SKM-1 (cell line): Measurements from ENCODE around the gene POGZ.
"Not testable (repeated sequence)": the region's sequence is repeated elsewhere in the genome, so short reads cannot be mapped to it uniquely, and the experiment has no call there.

Source experiments
- DNase-seq: peaks from one replicate; lab custom pipeline; 2025; ENCODE audit not compliant: unreplicated experiment; lab: John Stamatoyannopoulos, UW

The POGZ gene

DNA sequence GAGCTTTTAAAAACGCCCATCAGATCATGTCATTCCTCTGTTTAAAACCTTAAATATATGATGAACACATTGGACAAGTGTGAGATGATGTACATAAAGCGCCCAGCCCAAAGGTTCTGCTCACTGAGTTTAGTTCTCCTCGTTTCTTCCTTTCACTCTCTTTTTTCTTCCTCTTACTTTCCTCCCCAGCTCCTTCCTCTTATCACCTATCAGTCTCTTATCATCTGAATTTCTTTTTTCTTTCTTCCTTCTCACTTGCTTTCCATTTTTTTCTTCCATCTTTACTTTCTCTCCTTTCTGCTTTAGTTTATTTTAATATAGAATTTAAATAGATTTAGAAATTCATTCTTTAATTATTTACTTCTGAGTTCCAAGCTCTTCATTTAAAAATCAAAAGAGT is 17.8 kb upstream of the POGZ start:
- no peak for DNase-seq

DNA sequence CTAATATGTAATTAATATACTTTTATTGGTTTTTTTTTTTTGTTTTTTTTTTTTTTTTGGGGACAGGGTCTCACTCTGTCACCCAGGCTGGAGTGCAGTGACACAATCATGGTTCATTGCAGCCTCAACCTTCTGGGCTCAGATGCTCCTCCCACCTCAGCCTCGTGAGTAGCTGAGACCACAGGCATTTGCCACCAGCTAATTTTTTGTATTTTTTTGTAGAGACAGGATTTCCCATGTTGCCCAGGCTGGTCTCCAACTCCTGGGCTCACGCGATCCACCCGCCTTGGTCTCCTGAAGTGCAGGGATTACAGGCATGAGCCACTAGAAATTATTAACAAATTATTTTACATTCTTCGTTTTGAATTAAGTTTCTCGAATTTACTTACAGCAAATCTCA is 16.8 kb upstream of the POGZ start:
- DNase-seq = no peak

- DNase-seq = no peak
These were observed 15.9 kb upstream of the POGZ start for GRCh38 chr1:151475175-151475574.

- no peak for DNase-seq
These were observed 15.5 kb upstream of the POGZ start for GRCh38 chr1:151474745-151475144.

DNA sequence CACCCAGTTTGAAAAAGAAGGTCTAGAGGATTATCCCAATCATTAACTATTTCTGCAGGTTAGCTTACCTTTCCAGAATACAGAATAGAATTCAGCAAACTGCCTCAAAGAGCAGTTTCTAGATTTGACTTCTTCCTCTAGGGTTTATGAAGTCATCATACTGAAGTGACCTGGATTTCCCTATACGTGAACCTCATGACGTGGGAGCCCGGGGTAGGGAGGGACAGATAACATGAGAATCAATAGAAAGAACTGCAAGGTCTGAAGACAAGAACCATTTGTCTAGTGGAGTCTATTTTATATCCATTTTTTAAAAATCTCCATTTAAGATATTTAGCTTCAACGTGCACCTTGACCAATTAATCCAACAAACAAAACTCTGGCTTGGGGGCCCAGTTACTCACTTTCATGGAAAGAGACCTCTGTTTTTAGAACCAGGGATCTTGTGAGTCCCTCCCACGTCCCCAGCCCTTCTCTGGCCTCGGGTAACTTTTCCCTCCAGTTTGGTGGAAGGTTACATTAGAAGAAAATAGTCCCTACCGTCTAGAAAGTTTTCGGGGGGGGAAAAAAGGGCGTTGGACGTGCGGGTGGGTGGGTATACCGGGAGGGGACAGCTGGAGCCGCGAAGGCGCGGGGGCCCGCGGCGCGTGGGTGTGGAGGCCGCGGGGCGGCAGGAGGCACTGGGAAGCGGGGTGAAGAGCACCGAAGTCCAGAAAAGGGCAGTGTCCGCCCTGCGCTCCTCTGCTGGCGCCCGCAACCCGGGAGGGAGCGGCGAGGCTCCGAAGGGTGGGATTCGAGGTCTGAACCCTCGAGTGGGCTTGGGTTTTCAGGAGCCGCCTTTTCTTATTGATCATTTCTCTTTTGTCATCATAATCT is 13.8 kb upstream of the POGZ start:
- DNase-seq = no peak

DNA sequence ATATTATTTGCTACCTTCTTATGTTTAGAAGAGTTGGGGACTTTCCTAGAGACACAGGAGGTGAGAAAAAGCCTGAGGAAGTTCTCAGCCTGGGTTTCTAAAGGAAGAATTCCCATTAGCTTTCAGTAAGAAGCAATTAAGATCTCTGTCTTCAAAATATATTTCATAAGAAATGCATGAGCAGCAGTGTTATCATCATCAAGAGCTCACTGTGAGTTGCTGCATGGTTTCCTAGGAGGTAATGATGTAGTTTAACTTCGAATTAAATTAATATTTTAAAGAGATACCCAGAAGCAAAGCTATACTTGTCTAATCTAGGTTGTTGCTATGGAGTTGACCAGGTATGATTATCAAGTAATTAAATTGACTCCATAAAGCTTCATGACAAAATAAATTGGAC is 5.7 kb upstream of the POGZ start:
- no peak for DNase-seq

DNA sequence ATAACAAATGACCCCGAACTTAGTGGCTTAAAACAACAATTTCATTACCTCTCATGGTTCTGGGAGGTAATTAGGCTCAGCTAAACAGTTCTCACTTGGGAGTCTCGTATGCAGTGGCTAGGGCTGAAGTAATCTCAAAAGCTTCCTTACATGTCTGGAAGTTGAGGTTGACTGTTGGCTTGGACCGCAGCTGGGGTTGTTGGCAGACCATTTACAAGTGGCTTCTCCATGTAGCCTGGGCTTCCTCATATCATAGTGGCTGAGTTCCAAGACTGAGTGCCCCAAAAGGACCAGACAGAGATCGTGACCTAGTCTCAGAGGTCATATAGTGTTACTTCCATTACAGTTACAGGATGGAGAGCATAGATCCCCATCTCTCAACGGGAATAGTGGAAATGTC is 2.4 kb upstream of the POGZ start:
- DNase-seq = peak; percentile 77

GRCh38 chr1:151458802-151459330 is 428 bp downstream of the POGZ start:
- peak; percentile 69 for DNase-seq

GRCh38 chr1:151457911-151458801 is 1.1 kb downstream of the POGZ start:
- peak; percentile 78 for DNase-seq

DNA sequence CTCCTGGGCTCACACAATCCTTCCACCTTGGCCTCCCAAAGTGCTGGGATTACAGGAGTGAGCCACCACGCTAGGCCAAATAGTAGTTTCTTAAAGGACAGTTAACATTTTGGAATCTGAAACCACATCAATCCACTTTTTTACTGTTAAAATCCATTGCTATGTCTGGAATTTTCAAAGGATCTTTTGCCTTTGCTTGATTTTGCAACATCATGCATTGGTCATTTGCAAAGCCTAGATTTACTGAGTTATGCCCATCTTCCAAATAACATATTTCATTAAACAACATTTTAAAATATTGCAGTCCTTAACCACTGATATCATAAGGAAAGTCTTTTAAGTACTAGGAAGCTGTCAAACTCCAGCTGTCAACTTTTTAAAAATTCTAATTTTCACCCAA is 3.3 kb downstream of the POGZ start:
- DNase-seq = no peak

DNA sequence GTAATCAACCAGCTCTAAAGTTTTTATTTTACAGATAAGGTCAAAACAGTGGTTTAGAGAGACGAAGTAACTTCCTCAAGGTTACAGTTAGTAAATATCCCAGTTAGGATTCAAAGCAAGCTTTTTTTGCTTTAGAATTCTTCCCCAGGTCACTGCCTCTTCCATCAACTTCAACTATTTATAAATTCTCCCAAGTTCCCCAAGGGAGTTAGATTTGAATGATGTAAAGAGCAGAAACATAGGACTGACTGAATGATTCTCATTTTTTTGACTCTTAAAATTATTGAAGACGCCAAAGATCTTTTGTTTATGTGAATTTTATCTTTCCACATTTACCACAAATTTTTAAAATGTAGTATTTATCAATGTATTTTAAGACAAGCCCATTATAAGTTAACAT is 4.1 kb downstream of the POGZ start:
- DNase-seq = no peak

GRCh38 chr1:151447696-151448095 is 11.6 kb downstream of the POGZ start:
- no peak for DNase-seq

- no peak for DNase-seq
These were observed 14.5 kb downstream of the POGZ start for GRCh38 chr1:151444783-151445177.

- peak; percentile 47 for DNase-seq
These were observed 15.2 kb downstream of the POGZ start for GRCh38 chr1:151443846-151444782.

- DNase-seq = not testable (repeated sequence)
These were observed 21.9 kb downstream of the POGZ start for GRCh38 chr1:151437396-151437795.

- DNase-seq = no peak
These were observed 22.3 kb downstream of the POGZ start for GRCh38 chr1:151436985-151437384.

DNA sequence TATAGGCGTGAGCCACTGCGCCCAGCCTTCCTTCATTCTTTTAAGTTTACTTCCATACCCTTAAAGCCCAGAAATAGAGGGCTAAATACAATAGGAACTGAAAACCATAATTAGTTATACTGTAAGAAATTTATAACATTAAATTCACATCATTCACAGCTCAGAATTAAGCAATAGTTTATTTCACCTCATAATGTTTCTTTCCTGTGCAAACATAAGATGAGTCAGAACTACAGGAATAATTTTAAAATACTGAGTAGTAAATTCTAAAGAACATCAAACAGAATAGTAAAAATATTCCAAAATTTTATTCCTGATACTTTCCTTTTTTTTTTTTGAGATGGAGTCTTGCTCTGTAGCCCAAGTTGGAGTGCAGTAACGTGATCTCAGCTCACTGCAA is 24.1 kb downstream of the POGZ start:
- DNase-seq = no peak

DNA sequence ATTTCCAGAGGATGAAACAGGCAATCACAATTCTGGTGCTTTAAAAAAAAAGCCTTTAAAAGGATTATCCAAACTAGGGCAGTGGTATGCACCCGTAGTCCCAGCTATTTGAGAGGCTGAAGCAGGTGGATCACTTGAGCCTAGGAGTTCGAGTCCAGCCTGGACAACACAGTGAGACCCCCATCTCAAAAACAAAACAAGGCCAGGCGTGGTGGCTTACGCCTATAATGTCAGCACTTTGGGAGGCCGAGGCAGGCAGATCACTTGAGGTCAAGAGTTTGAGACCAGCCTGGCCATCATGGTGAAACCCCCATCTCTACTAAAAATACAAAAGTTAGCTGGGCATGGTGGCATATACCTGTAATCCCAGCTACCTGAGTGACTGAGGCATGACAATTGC is 25.5 kb downstream of the POGZ start:
- not testable (repeated sequence) for DNase-seq

- no peak for DNase-seq
These were observed 31.2 kb downstream of the POGZ start for GRCh38 chr1:151428068-151428467.

DNA sequence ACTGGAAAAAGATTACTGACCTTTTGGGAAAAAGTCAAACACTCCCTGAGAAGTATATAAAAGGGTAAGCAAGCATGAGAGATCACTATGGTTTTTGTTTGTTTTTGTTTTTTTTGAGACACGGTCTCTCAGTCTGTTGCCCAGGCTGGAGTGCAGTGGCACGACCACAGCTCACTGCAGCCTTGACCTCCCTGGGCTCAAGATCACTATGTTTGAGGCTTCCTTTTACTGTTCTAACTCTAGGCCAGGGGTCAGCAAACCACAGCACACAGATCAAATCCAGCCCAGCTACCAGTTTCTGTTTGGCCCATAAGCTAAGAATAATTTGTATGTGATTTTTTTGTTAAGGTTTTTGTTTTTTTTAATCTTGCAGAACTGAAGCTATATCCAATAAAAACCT is 34.2 kb downstream of the POGZ start:
- DNase-seq = no peak

DNA sequence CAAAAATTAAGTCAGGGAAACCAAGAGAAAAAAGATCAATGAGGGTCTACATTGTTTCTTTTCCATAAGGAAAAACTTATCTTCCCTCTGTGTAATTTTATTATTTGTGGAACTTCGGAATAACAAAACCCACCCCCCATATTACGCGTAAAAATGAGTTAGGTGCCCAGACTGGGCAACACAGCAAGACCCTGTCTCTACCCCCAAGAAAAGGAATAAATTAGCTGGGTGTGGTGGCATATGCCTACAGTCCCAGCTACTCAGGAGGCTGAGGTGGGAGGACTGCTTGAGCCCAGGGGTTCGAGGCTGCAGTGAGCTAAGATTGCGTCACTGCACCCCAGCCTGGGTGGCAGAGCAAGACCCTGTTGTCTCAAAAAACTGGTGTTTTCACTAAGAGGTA is 39.5 kb downstream of the POGZ start:
- no peak for DNase-seq
